IMR-90 (cell line): ENCODE measurements around the gene LCAT. TPM values are rescaled to one million over a fixed set of nuclear protein-coding genes. Genes with fewer than 3 reads are reported as not detected.

Source experiments
- ATAC-seq: fragments of 200-7000 bp; cut with Tn5 transposase; 2 replicates; pipeline ENCODE4 v1.9.1; 2020; ENCODE audit warnings: low read depth, mild to moderate bottlenecking, moderate library complexity
- BruUV-seq: library from RNA; stranded (reverse); fragments of 400-500 nt; replicated peaks from 2 replicates; lab custom pipeline; 2021; lab: Mats Ljungman, UMichigan
- CTCF ChIA-PET: fragments of 300-600 bp; formaldehyde crosslinking; extraction: SDS; loops from one replicate; lab custom pipeline; 2021; ENCODE audit warnings: antibody characterized with exemption; lab: Yijun Ruan, JAX
- POLR2A ChIA-PET: fragments of 300-600 bp; sonication (Branson Sonifier 250); formaldehyde crosslinking; loops from one replicate; lab custom pipeline; 2022; ENCODE audit warnings: antibody characterized with exemption; ENCODE audit not compliant: unreplicated experiment; lab: Charles Lee
- DNase-seq: peaks from one replicate; pipeline ENCODE4 v3.0.0; 2013
- H2AFZ ChIP-seq: replicated peaks from 2 replicates; pipeline ENCODE3; 2013; ENCODE audit warnings: low read length, mild to moderate bottlenecking; ENCODE audit not compliant: poor library complexity
- H2AK5ac ChIP-seq: 2 replicates; pipeline ENCODE4 v1.6.1; 2013; ENCODE audit warnings: low read depth, low read length, inconsistent platforms
- H2AK9ac ChIP-seq: replicated peaks from 2 replicates; pipeline ENCODE3; 2013; ENCODE audit warnings: mild to moderate bottlenecking, low read depth, low read length, moderate library complexity; ENCODE audit not compliant: poor library complexity
- H2BK120ac ChIP-seq: 2 replicates; pipeline ENCODE4 v1.6.1; 2013; ENCODE audit warnings: low read depth, low read length, inconsistent platforms
- H2BK15ac ChIP-seq: 3 replicates; pipeline ENCODE4 v1.6.1; 2013; ENCODE audit warnings: low read depth, low read length, inconsistent platforms
- H2BK20ac ChIP-seq: 2 replicates; pipeline ENCODE4 v1.6.1; 2013; ENCODE audit warnings: low read depth, mild to moderate bottlenecking, inconsistent platforms, low read length, moderate library complexity
- H2BK5ac ChIP-seq: 2 replicates; pipeline ENCODE4 v1.6.1; 2013; ENCODE audit warnings: mild to moderate bottlenecking, low read depth, low read length, inconsistent platforms; ENCODE audit not compliant: poor library complexity, severe bottlenecking
- H3K14ac ChIP-seq: replicated peaks from 2 replicates; pipeline ENCODE4 v1.6.1; 2013; ENCODE audit warnings: low read depth, low read length, inconsistent platforms
- H3K18ac ChIP-seq: 2 replicates; pipeline ENCODE4 v1.6.1; 2013; ENCODE audit warnings: low read depth, low read length, control low read depth
- H3K23ac ChIP-seq: 2 replicates; pipeline ENCODE4 v1.6.1; 2013; ENCODE audit warnings: low read depth, low read length, inconsistent platforms
- H3K27ac ChIP-seq: 2 replicates; pipeline ENCODE4 v1.5.1; 2013; ENCODE audit warnings: mild to moderate bottlenecking, control low read depth, low read length; ENCODE audit not compliant: insufficient read depth
- H3K27me3 ChIP-seq: 2 replicates; pipeline ENCODE4 v1.6.1; 2013; ENCODE audit warnings: low read length; ENCODE audit not compliant: control insufficient read depth, insufficient read depth
- H3K36me3 ChIP-seq: 2 replicates; pipeline ENCODE4 v1.6.1; 2013; ENCODE audit warnings: low read length, mixed read lengths; ENCODE audit not compliant: control insufficient read depth, insufficient read depth
- H3K4ac ChIP-seq: 2 replicates; pipeline ENCODE4 v1.6.1; 2013; ENCODE audit warnings: low read depth, low read length, inconsistent platforms
- H3K4me1 ChIP-seq: 2 replicates; pipeline ENCODE4 v1.6.1; 2013; ENCODE audit warnings: low read length, mixed read lengths; ENCODE audit not compliant: control insufficient read depth, insufficient read depth
- H3K4me2 ChIP-seq: 2 replicates; pipeline ENCODE4 v1.6.1; 2013; ENCODE audit warnings: low read depth, mild to moderate bottlenecking, control low read depth, low read length, moderate library complexity
- H3K4me3 ChIP-seq: 2 replicates; pipeline ENCODE4 v1.5.1; 2013; ENCODE audit warnings: low read depth, mild to moderate bottlenecking, control low read depth, low read length, moderate library complexity; ENCODE audit not compliant: insufficient read depth
- H3K56ac ChIP-seq: 2 replicates; pipeline ENCODE4 v1.6.1; 2013; ENCODE audit warnings: low read length, inconsistent platforms; ENCODE audit not compliant: insufficient read depth; ENCODE audit errors: extremely low read depth
- H3K79me1 ChIP-seq, 2 experiments: 2 replicates each; pipeline ENCODE4 v1.6.1; 2013; ENCODE audit warnings: low read length in 2 of 2, inconsistent platforms in 1 of 2, low read depth in 1 of 2
- H3K9ac ChIP-seq: 2 replicates; pipeline ENCODE4 v1.6.1; 2013; ENCODE audit warnings: low read depth, low read length, control low read depth
- H3K9me1 ChIP-seq: 2 replicates; pipeline ENCODE4 v1.6.1; 2013; ENCODE audit warnings: low read length, inconsistent platforms; ENCODE audit not compliant: insufficient read depth
- H3K9me3 ChIP-seq: 2 replicates; pipeline ENCODE4 v1.6.1; 2013; ENCODE audit warnings: low read length; ENCODE audit not compliant: control insufficient read depth, insufficient read depth
- H4K20me1 ChIP-seq: 2 replicates; pipeline ENCODE4 v1.6.1; 2013; ENCODE audit warnings: low read length, inconsistent platforms; ENCODE audit not compliant: insufficient read depth
- H4K5ac ChIP-seq: 2 replicates; pipeline ENCODE4 v1.6.1; 2013; ENCODE audit warnings: mild to moderate bottlenecking, low read depth, low read length, control low read depth
- H4K8ac ChIP-seq, 2 experiments: 2 replicates each; pipeline ENCODE4 v1.6.1; 2013; ENCODE audit warnings: low read depth in 2 of 2, low read length in 2 of 2, control low read depth in 1 of 2, inconsistent platforms in 1 of 2
- H4K91ac ChIP-seq: 2 replicates; pipeline ENCODE4 v1.6.1; 2013; ENCODE audit warnings: low read depth, low read length, inconsistent platforms; ENCODE audit not compliant: insufficient read depth
- BHLHE40 ChIP-seq: fragments of 150-350 bp; IDR thresholded peaks from 2 replicates; pipeline ENCODE4 v1.6.1; 2016; ENCODE audit warnings: mild to moderate bottlenecking, low read depth, low read length
- CHD1 ChIP-seq: IDR thresholded peaks from 2 replicates; pipeline ENCODE4 v1.6.1; 2012; ENCODE audit warnings: low read depth, low read length, improper control_type of control experiment
- MXI1 ChIP-seq: IDR thresholded peaks from 2 replicates; pipeline ENCODE4 v1.6.1; 2012; ENCODE audit warnings: low read depth, mild to moderate bottlenecking, low read length, moderate library complexity, borderline replicate concordance
- POLR2A ChIP-seq: IDR thresholded peaks from 2 replicates; pipeline ENCODE4 v1.6.1; 2012; ENCODE audit warnings: mild to moderate bottlenecking, low read depth, low read length
- RFX5 ChIP-seq: IDR thresholded peaks from 2 replicates; pipeline ENCODE4 v1.8.0; 2012; ENCODE audit warnings: low read depth, mild to moderate bottlenecking, low read length, moderate library complexity
- WGBS, 2 experiments: methylation state at CpG; one replicate each; pipeline versions ENCODE4 v1.1.5 to v1.1.7; 2013; ENCODE audit warnings: missing lambda C conversion rate in 2 of 2; ENCODE audit not compliant: insufficient read length in 1 of 2; ENCODE audit errors: extremely low coverage in 2 of 2; 5-methylcytosine and 5-hydroxymethylcytosine counted together
- dilution Hi-C: fragments of 300-500 bp; cut with HindIII; formaldehyde crosslinking; loops from one replicate; pipeline ENCODE4 v1.14.3; 2018; ENCODE audit warnings: low sequenced_read_pairs; ENCODE audit not compliant: unreplicated experiment
- in situ Hi-C: fragments of 300-500 bp; cut with MboI; formaldehyde crosslinking; loops from 3 replicates; pipeline ENCODE4 v1.14.3; 2019; ENCODE audit warnings: low sequenced_read_pairs, inconsistent platforms, mixed read lengths
- intact Hi-C: fragments of 100-400 bp; cut with micrococcal nuclease; formaldehyde crosslinking; loops from 2 replicates; pipeline ENCODE4 v1.10.0; 2022
- polyA plus RNA-seq, 3 experiments: library from polyadenylated mRNA; depleted of rRNA; stranded (reverse); fragments of >200 nt; gene quantifications; 2 replicates each; pipeline ENCODE4 v1.2.3, GENCODE V29; 2012; ENCODE audit warnings: low replicate concordance in 1 of 3
- total RNA-seq: library from RNA; depleted of rRNA; stranded (reverse); fragments of >200 nt; gene quantifications from 2 replicates; pipeline ENCODE4 v1.2.3, GENCODE V29; 2012
- TF ChIP-seq, protein P1 (sequence below): fragments of 150-350 bp; IDR thresholded peaks from 2 replicates; pipeline ENCODE4 v1.6.1; 2017; ENCODE audit warnings: mild to moderate bottlenecking, antibody characterized with exemption, low read length, low read depth

LCAT gene
- total and polyA plus RNA-seq, 2 of the 4 experiments (the other 2 are of a cell fraction): 1.4 to 18.8 TPM

DNA sequence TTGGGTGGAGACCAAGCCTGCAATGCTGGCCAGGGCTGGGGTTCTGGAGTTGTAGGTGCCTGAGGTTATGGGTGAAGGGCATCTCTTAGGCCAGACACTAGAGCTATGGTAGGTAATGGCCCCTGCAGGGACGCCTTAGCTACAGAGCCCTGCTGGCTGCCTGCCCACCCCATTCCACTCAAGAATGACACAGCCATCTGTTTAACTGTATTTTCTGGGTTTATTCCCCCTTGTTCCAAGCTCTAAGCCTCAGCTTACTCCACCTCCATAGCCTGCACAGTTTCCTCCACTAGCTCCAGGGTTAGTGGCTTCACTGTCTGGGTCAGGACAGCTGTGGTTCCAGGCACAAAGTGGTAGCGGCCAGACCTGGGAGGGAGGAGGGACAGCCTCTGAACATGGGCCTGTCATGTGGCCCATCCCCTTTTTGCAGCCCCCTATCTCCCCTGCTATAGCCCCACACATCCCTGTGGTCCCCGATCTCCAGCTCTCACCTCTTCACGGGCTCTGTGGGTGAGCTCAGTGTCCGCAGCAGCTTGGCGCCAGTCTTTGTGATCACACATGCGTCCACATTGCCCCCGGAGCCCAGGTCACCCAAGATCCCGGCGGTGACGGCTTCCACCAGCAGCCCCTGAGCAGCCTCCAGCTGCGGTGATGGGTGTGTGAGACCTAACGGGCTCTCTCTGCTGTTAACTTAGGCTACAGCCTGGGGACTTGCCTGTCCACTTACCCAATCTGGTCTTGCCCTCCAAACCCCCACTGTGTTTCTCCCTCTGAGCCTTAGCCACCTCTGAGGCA, 9.4 kb downstream of the LCAT start:
- POLR2A ChIA-PET: interaction anchor here (0.5 kb wide), 1 partner anchor 132 kb away, joined by 3 read pairs; no protein-coding TSS in a partner anchor
- peak overlapping the region; percentile 38 for H2AK5ac ChIP-seq
- H3K4me3 ChIP-seq: peak overlapping the region; percentile 94

More for the DNA sequence above, 9.4 kb downstream of the LCAT start:
- peak overlapping the region; percentile 89 to 97; a peak in 2 of 4 replicates for H4K8ac ChIP-seq
- H2AK9ac ChIP-seq: peak overlapping the region; percentile 99
- H4K91ac ChIP-seq: no peak overlapping the region; the same call in 1 of the 2 replicates
- H3K23ac ChIP-seq: peak overlapping the region; percentile 72
- peak; percentile 0; the same call in 1 of the 2 replicates for ATAC-seq
- peak overlapping the region; percentile 64 for H3K9ac ChIP-seq
- H3K27ac ChIP-seq: no peak overlapping the region; the same call in 1 of the 2 replicates
- peaks cover 4% of the 10 kb centered on the region for H4K20me1 ChIP-seq
- peak overlapping the region; percentile 99 for H2AFZ ChIP-seq
- WGBS, 2 experiments: 33% methylated on average over 3 of the region's 13 CpGs; no CpG with 5 or more reads in 1 of the 2 experiments
- CTCF ChIA-PET: interaction anchor here (0.6 to 3.0 kb wide), 3 partner anchors 79 to 212 kb away, joined by 3 to 16 read pairs (median 4); no protein-coding TSS in a partner anchor
- no peak overlapping the region for H2BK20ac ChIP-seq
- BruUV-seq: no TSS peak
- H3K56ac ChIP-seq: no peak overlapping the region; the same call in 1 of the 2 replicates
- peaks cover 11% of the 10 kb centered on the region for H3K4me1 ChIP-seq
- TF ChIP-seq POLR2A (no peak), BHLHE40 (no peak), RFX5 (no peak), MXI1 (no peak), CHD1 (no peak)
- TF ChIP-seq, protein P1, sequence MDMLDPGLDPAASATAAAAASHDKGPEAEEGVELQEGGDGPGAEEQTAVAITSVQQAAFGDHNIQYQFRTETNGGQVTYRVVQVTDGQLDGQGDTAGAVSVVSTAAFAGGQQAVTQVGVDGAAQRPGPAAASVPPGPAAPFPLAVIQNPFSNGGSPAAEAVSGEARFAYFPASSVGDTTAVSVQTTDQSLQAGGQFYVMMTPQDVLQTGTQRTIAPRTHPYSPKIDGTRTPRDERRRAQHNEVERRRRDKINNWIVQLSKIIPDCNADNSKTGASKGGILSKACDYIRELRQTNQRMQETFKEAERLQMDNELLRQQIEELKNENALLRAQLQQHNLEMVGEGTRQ: no peak
- H3K36me3 ChIP-seq: peaks cover 15% of the 10 kb centered on the region
- H4K5ac ChIP-seq: 0 out of 2 replicates have a peak overlapping the region, but pooled peaks have one; percentile 83
- 0 out of 2 replicates have a peak overlapping the region, but pooled peaks have one; percentile 7 for H3K4ac ChIP-seq
- peaks cover 12% of the 10 kb centered on the region for H3K9me1 ChIP-seq
- no peak overlapping the region for H2BK15ac ChIP-seq
- DNase-seq: no peak
- in situ Hi-C loops: loop anchor here (25.0 kb wide), 1 partner anchor 397 kb away; the partner anchor contains the start of gene RIPOR1
- dilution Hi-C loops: no loop called here
- H3K27me3 ChIP-seq: no peaks in the 10 kb centered on the region
- peak overlapping the region; percentile 94 for H3K4me2 ChIP-seq
- peaks cover 9 to 41% of the 10 kb centered on the region in 2 experiments; a peak in 3 of 4 replicates for H3K79me1 ChIP-seq
- no peak overlapping the region for H2BK120ac ChIP-seq
- H3K18ac ChIP-seq: no peak overlapping the region
- H3K14ac ChIP-seq: peak overlapping the region; percentile 43; the same call in 1 of the 2 replicates
- no peak overlapping the region for H2BK5ac ChIP-seq
- H3K9me3 ChIP-seq: no peaks in the 10 kb centered on the region
- intact Hi-C loops: loop anchor here (1.0 to 5.0 kb wide), 2 partner anchors 106 to 372 kb away; partner anchors contain the start of gene CTCF
